GM21390 (cell line): Measurements from ENCODE around the gene PDGFRA.
A peak's percentile ranks its signal among the peaks of the same experiment; 100 is the strongest.

Source experiments
- ATAC-seq: cut with Tn5 transposase; IDR thresholded peaks from one replicate; pipeline ENCODE4 v1.9.1; 2021; ENCODE audit not compliant: unreplicated experiment

Gene PDGFRA

GRCh38 chr4:54255881-54256280, 26.8 kb downstream of the PDGFRA start:
- ATAC-seq, result no peak

- ATAC-seq, result no peak
Observed at GRCh38 chr4:54256491-54257486, 27.7 kb downstream of the PDGFRA start.

DNA sequence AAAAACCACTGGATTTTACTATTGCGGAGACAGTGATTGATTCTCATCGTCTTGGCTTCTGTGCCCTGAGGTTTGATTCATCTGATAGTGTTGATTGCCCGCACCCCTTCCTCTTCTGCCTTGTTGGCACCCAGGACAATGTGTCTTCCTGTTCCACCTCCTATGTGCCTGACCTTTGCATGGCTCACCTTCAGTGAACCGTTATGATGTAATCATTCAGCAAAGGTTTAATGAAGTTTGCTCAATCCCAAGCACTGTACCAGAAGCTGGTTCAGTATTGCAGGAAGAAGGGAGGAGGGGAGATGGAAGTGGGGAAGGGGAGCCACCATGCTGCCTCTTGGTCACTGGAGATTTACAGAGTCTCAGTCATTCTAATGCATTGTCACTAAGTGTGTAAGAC, 36.3 kb downstream of the PDGFRA start:
- no peak for ATAC-seq

- no peak for ATAC-seq
Observed at GRCh38 chr4:54268151-54268550, 39.1 kb downstream of the PDGFRA start.

DNA sequence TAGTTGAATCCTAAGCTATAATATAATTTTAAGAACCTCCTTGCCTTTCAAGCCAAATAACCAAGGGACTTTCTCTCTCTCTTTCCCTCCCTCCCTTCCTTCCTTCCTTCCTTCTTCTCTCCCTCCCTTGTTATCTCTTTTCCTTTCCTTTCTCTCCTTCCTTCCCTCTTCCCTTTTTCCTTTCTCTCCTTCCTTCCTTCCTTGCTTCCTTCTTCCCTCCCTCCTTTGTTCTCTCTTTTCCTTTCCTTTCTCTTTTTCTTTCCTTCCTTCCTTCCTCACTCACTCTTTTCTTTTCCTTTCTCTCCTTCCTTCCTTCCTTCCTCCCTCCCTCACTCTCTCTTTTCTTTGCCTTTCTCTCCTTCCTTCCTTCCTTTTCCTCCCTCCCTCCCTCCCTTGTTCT, 42.4 kb downstream of the PDGFRA start:
- ATAC-seq, result no peak

GRCh38 chr4:54272051-54272450, 43.0 kb downstream of the PDGFRA start:
- no peak for ATAC-seq

DNA sequence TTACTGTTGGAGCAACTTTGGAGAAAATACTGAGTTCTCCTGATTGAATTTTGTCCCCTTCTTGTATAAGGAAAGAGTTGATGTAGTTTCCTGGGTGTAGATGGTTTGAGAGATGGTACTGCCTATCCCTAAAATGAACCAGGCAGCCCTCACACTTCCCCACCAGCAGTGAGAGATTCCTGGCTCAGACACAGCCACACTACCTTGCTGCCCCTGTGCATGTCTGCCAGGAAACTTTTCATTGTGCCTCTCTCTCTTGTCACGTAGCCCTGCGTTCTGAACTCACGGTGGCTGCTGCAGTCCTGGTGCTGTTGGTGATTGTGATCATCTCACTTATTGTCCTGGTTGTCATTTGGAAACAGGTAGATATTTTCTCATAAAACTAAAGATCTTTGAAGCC, 45.2 kb downstream of the PDGFRA start:
- ATAC-seq, result no peak

- no peak for ATAC-seq
Observed at GRCh38 chr4:54274795-54275665, 45.9 kb downstream of the PDGFRA start.

DNA sequence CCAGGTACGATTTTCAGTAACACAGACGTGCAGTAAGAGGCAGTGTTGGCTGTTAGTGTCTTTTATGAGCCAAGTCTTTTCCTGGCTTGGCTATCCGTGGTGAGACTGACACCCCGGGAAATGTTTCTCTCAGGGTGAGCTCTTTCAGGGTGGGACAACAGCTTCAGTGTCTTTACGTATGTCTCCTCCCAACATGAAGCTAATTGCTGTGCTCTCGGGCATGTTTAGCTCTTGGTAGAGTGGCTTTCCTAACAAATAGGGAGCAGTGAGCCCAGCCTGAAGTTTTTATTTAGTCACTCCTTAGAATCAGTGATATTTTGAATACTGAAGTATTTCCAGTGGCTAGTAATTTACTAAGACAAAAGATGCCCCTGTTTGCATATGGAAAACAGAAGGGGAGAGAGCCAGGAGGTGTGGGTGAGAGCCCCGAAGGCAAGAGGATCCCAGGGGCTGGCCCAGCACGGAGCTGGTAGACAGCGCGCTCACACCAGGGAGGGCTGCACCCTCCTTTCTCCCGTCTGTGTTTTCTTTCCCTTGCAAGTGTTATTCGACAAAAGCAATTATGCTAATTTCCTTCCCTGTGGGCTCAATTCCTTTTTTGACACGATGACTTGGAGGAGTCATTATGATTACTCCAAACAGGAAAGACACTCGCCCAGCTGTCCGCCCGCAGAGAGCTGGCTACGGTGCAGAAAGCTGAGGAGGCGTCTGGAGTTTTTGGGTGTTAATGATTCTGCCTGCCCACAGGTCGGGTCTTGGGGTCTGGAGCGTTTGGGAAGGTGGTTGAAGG, 47.7 kb downstream of the PDGFRA start:
- no peak for ATAC-seq

- ATAC-seq, result no peak
Observed at GRCh38 chr4:54277691-54278090, 48.6 kb downstream of the PDGFRA start.

DNA sequence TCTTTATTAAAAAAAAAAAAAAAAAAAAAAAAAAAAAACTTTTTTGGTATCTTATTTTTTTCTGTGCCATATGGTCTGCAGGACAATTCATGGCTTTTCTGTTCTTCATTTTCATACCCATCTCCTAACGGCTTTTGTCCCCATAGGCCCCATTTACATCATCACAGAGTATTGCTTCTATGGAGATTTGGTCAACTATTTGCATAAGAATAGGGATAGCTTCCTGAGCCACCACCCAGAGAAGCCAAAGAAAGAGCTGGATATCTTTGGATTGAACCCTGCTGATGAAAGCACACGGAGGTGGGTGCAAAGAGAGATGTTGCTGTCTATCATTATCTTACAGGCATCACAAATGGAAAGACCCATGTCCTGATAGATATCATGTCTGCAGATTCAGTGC, 49.1 kb downstream of the PDGFRA start:
- ATAC-seq, result no peak

GRCh38 chr4:54281054-54281766, 52.1 kb downstream of the PDGFRA start:
- ATAC-seq, result no peak

- no peak for ATAC-seq
Observed at GRCh38 chr4:54282837-54283236, 53.7 kb downstream of the PDGFRA start.

DNA sequence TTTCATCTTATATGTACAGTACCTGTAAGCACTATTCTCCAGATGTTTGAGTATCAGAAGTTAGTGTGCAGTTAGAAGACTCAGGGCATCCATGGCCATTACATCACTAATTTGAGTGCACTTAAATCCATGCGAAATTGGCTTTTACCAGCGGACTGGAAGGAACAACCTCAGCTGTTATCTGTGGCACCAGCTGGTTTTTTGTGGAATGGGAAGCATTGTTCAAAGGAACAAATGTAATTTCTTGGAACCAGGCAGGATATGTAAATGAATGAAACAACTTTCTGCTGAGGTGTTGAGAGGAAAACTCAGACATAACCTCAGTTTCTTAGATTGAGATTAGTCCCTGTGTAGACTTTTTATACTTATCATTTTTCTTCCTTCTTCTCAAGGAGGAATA, 60.2 kb downstream of the PDGFRA start:
- ATAC-seq, result no peak

DNA sequence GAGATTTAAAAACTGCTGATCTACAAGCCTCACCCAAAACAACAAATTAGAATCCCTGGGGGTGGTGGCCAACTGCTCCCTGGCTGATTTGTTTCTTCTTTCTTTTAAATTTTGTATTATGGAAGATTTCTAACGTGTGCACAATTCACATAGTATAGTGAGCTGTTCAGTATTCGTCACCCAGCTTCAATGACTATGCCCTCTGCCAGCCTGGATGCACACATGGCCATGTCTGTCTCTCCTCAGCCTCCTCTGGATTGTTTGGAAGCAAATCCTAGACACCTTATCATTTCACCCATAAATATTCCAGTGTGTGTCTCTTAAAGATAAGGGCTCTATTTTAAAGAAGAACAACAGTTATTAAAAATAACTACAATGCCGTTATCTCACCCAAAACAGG, 61.9 kb downstream of the PDGFRA start:
- ATAC-seq, result no peak

DNA sequence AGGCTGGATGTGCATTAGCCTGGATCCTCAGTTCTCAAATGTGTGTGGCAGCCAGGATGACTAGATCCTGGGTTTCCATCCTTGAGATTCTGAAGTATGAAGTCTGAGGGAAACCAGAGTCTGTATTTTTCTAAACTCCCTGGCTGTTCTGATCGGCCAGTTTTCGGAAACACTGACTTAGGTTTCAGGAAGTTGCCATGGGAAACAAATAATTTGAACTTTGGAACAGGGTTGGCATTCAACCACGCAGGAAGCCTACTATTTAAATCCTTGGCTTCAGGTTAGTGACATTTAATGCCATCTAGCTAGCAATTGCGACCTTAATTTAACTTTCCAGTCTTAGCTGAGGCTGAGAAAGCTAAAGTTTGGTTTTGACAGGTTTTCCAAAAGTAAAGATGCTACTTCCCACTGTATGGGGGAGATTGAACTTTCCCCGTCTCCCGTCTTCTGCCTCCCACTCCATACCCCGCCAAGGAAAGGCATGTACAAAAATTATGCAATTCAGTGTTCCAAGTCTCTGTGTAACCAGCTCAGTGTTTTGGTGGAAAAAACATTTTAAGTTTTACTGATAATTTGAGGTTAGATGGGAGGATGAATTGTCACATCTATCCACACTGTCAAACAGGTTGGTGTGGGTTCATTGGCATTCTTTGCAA, 67.6 kb downstream of the PDGFRA start:
- no peak for ATAC-seq

- ATAC-seq, result no peak
Observed at GRCh38 chr4:54308110-54308509, 79.0 kb downstream of the PDGFRA start.

DNA sequence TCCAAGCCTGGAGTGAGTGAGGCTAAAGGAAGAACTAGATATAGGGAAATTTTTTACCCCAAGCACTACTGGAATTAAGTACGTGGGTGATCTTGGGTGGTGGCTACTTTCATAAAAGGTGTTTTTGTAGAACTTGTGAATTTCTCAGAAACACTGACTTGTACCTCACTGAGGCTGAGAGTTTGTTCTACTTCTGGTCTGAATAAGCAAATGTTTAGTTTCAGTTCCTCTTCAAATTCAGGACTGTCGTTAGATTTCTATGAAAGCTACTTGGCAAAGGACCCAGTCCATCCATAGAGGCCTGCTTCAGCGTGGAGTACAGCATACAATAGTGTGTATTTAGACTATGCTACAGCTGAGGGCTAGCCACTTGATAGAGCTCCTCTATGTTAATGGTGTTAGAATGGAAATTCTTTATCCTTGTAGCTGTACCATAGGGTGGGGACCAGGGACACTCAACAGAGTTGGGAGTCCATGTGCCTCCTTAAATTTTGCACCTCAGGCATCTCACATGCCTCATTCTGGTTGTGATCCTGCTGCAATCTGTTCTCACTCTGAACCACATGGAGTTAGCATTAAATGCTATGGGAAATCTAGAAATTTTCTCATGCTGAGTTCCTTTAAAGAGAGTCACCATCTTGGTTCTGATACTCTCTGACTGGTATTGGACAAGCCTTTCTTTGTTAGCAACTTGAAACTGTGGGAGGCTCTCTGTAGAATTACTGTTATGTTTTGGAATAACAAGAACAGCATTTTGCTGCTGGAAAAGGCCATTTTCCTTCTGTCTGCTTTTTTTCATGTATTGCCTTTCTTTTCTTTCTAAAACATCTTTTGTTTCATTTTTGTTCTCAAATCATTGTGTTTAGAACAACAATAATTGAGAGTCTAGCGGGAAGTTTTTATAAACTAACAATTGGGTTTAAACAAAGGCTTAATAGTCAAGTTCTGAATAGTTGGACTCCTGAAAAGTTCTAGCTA, 86.8 kb downstream of the PDGFRA start:
- ATAC-seq, result peak; percentile 97

- ATAC-seq, result no peak
Observed at GRCh38 chr4:54317690-54318089, 88.6 kb downstream of the PDGFRA start.
